ENCODE data around the gene DPH3.

DPH3 gene

GRCh38 chr3:16236856-16237393, 27.8 kb downstream of the DPH3 start:
- peak; percentile 37 for DNase-seq (ENCODE audit: low read depth)
- no peak overlapping the region for H3K4me3 ChIP-seq (replicated peaks; ENCODE audit: low read depth, low read length)
- TF ChIP-seq CTCF (IDR thresholded peaks at IDR 0.05; ENCODE audit: low read length, missing control alignments): no peak

- no peak for DNase-seq (ENCODE audit: low read depth)
- no peak overlapping the region for H3K4me3 ChIP-seq (replicated peaks; ENCODE audit: low read depth, low read length)
- TF ChIP-seq CTCF (IDR thresholded peaks at IDR 0.05; ENCODE audit: low read length, missing control alignments): no peak
Observed at GRCh38 chr3:16236030-16236639, 28.6 kb downstream of the DPH3 start.

- DNase-seq (ENCODE audit: low read depth): no peak
- TF ChIP-seq CTCF (IDR thresholded peaks at IDR 0.05; ENCODE audit: low read length, missing control alignments): no peak
- H3K4me3 ChIP-seq (replicated peaks; ENCODE audit: low read depth, low read length): no peak overlapping the region
Observed at GRCh38 chr3:16234281-16234680, 30.5 kb downstream of the DPH3 start.

GRCh38 chr3:16233806-16234205, 30.9 kb downstream of the DPH3 start:
- DNase-seq (ENCODE audit: low read depth): no peak
- no peak overlapping the region for H3K4me3 ChIP-seq (replicated peaks; ENCODE audit: low read depth, low read length)
- TF ChIP-seq CTCF (IDR thresholded peaks at IDR 0.05; ENCODE audit: low read length, missing control alignments): no peak

- H3K4me3 ChIP-seq (replicated peaks; ENCODE audit: low read depth, low read length): no peak overlapping the region
- no peak for DNase-seq (ENCODE audit: low read depth)
- TF ChIP-seq CTCF (IDR thresholded peaks at IDR 0.05; ENCODE audit: low read length, missing control alignments): no peak
Observed at GRCh38 chr3:16231983-16232382, 32.8 kb downstream of the DPH3 start.

- TF ChIP-seq CTCF (IDR thresholded peaks at IDR 0.05; ENCODE audit: low read length, missing control alignments): no peak
- H3K4me3 ChIP-seq (replicated peaks; ENCODE audit: low read depth, low read length): no peak overlapping the region
- no peak for DNase-seq (ENCODE audit: low read depth)
Observed at GRCh38 chr3:16229681-16230080, 35.1 kb downstream of the DPH3 start.

- H3K4me3 ChIP-seq (replicated peaks; ENCODE audit: low read depth, low read length): no peak overlapping the region
- no peak for TF ChIP-seq CTCF (IDR thresholded peaks at IDR 0.05; ENCODE audit: low read length, missing control alignments)
- no peak for DNase-seq (ENCODE audit: low read depth)
Observed at GRCh38 chr3:16227566-16227965, 37.2 kb downstream of the DPH3 start.
